AG08396 (cell line): ENCODE results near the gene CCDC57.
"Not testable (repeated sequence)": the region's sequence is repeated elsewhere in the genome, so short reads cannot be mapped to it uniquely, and the experiment has no call there.

ENCODE experiments used
- DNase-seq: peaks from one replicate; pipeline ENCODE4 v3.0.0; 2012; ENCODE audit warnings: low spot score, mixed read lengths

CCDC57 gene

DNA sequence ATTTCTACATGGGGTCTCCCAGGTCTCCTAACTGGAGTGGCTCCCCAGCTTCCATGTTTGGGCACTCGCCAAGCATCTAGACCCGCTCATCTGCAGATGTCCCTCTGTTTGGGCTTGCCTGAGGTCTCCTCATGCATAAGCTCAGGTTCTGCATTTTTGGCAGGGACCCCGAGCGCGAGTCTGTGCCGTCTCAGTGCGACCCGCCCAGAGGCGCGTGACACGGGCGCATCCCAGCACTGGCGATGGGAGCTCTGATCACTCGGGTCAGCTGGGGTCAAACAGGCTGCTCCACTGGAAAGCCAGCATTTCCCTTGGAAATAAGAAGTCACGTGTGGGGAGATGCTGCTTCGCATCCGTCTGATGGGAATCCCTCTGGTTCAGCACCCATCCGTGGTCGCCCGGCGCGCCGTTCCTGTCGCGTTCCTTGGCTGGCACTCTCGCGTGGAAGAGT is 57.7 kb downstream of the CCDC57 start:
- DNase-seq: no peak

DNA sequence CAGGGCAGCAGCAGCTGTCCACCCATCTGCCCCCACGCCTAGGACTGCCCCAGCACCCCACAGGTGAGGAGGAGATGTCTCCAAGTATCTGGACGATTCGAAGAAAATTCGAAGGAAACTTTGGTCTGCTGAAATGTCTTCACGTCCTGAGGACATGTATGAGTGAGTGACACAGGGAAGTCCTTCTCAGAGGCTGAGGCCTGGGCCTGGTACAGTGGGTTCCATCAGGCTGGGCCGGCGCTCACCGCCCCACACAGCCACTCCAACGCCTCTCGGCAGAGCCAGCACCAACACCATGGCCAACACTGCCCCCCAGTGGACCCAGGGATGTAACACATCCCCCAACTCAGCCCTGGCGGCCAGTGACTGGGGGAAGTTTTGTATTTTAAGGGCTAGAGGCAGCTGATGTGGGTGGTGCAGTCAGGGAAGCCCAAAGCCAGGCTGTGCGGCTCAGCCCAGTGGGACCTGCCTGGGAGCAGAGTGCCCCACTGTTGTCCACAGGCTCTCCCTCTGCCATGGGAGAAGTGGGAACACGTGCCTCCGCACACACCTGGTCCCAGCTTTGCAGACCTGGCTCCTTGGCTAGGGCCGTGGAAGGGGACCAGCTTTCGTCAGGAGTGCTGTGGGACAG is 58.8 kb downstream of the CCDC57 start:
- DNase-seq: peak; percentile 95

DNA sequence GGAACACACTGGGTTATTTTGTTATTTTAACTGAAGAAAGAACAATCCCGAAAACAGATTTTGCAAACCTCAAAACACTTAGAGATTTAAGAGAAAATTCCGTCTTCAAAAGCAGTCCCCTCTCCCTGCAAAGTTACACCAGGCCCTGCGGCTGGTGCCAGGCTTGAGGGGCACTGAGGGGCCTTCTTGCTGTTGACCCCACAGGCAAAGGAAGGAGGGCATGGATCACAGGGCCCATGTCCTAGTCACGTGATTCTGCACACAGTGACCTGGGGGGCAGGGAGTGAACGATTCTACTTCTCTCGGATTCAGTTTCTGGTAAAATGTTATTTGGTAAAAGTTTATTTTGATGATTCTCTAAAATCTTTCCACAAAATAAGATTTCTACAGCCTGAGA is 59.3 kb downstream of the CCDC57 start:
- no peak for DNase-seq

DNA sequence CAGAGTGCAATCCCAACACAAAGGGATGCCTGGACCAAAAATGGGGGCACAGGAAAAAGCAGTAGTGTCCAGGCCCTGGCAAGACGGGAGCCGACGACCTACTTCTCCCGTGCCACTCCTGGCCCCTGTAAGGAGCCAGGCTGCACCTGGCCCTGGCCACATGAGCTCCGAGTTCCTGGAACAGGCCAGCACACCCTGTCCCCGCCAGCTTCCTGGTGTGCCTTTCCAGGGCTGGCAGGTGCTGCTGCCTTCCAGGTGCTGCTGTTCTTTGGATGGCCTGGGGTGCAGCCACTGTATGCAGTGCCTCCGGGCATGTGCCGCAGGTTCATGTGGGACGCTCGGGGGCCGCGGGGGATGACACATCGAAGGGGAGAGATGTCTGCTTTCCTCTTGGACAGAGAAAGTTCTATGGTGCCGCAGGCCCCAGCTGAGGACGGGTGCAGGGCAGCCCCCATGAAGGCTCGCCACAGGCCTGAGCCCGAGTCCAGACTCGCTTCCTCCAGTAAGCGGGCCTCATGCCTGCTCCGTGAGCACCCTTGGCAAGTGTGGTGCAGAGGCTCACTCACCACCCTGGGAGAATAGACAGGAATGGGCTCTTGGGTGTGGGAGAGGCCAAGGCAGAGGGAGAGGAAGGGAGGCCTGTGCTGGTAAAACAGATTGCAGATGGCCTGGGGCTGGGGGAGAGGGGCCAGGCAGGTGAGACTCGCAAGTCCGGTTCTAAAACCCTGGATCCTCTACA is 59.9 kb downstream of the CCDC57 start:
- DNase-seq: no peak

DNA sequence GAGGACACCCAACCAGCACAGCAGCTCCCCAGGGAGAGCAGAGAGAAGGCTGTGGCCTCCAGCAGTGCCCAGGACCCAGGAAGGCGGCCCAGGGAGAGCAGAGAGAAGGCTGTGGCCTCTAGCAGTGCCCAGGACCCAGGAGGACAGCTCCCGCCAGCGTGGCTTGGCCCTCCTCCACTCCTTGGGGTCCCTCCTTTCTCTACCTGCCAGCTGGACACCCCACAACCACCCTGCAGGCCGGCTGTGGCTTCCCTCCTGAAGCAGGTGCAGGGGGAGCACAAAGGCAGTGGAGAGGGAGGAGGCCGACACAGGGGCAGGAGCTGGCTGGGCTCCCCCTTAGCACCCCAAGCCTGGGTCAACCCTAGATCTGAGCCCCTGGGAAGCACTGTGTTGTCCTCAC is 60.5 kb downstream of the CCDC57 start:
- no peak for DNase-seq

DNA sequence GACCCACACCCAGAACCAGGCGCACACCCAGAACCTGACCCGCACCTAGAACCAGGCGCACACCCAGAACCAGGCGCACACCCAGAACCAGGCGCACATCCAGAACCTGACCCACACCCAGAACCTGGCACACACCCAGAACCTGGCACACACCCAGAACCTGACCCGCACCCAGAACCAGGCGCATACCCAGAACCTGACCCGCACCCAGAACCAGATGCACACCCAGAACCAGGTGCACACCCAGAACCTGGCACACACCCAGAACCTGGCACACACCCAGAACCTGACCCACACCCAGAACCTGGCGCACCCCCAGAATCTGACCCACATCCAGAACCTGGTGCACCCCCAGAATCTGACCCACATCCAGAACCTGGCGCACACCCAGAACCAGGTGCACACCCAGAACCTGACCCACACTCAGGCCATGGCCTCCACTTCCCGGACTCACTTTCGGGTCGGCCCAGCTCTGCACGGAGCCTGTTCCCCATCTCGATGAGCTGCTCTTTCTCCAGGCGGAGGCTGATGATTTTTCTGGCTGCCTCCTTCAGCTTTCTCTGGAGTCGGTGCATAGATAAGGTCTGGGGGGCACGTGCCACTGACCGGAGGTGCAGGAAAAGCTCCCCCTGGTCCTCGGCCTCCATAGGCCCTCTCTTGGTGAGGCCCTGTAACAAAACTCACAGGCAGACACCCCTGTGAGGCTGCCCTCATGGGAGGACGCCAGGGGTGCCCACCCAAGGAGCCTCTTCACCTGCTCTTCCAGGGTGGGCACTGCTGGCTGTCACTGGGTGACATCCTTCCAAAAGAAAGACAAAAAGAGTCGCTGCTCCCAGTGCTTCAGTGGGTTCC is 61.3 kb downstream of the CCDC57 start:
- DNase-seq: no peak

DNA sequence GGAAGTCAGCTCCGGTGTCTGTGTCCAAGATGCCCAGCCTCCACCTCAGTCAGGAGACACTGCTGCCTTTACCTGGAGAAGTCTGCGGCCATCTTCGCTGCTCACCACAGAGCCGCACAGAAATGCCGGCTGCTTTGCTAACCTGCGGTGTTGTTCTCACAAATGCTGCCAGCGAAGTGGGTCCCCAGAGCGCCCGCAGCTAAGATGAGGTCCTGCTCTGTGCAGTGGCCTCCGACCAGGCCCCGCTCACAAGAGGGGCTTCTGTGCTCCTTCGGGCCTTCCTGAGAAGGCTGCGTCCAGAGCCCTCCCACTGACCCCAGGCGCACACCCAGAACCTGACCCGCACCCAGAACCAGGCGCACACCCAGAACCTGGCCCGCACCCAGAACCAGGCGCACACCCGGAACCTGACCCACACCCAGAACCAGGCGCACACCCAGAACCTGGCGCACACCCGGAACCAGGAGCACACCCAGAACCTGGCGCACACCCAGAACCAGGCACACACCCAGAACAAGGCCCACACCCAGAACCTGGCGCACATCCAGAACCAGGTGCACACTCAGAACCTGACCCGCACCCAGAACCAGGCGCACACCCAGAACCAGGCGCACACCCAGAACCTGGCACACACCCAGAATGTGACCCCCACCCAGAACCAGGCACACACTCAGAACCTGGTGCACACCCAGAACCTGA is 63.1 kb downstream of the CCDC57 start:
- DNase-seq: no peak

DNA sequence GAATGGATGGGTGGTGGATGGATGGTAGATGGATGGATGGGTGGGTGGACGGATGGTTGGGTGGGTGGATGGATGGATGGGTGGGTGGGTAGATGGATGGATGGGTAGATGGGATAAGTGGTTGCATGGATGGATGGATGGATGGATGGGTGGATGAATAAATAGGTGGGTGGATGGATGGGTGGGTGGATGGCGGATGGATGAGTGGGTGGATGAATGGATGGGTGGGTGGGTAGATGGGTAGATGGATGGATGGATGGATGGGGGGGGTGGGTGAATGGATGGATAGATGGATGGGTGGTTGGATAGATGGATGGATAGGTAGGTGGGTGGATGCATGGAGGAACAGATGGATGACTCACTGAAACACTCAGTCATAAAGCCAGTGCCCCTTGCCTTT is 63.6 kb downstream of the CCDC57 start:
- no peak for DNase-seq

DNA sequence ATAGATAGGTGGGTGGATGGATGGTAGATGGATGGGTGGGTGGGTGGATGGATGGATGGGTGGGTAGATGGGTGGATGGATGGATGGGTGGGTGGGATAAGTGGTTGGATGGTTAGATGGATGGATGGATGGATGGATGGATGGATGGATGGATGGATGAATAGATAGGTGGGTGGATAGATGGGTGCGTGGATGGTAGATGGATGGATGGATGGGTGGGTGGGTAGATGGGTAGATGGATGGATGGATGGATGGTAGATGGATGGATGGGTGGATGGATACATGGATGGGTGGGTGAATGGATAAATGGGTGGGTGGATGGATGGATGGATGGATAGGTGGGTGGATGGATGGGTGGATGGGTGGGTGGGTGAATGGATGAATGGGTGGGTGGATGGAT is 64.6 kb downstream of the CCDC57 start:
- DNase-seq: no peak

DNA sequence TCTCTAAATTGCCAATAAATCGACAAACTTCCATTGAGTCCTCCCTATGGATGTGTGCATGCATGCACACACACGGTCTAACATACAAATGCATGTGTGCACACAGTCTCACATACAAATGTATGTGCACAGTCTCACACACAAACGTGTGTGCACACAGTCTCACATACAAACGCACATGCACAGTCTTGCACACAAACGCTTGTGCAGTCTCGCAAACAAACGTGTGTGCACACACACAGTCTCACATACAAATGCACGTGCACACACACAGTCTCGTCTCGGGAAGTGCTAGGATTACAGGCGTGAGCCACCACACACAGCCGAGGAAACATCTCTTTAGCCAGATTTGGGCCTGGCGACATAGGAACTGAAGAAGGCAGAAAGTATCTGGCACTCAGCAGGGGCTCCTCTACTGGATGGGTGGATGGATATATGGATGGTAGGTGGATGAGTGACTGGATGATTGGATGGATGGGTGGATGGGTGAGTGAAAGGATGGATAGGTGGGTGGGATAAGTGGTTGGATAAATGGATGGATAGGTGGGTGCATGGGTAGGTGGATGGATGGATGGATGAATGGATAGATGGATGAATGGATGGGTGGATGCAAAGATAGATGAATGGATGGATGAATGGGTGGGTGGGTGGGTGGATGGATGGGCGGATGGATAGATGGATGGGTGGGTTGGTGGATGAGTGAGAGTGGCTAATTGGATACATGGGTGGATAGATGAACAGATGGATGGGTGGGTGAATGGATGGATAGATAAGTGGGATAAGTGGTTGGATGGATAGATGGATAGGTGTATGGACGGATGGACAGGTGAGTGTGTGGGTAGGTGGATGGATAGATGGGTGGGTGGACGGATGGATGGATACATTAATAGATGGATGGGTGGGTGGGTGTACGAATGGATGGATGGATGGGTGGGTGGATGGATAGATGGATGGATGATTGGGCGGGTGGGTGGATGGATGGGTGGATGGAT is 65.7 kb downstream of the CCDC57 start:
- DNase-seq: no peak

DNA sequence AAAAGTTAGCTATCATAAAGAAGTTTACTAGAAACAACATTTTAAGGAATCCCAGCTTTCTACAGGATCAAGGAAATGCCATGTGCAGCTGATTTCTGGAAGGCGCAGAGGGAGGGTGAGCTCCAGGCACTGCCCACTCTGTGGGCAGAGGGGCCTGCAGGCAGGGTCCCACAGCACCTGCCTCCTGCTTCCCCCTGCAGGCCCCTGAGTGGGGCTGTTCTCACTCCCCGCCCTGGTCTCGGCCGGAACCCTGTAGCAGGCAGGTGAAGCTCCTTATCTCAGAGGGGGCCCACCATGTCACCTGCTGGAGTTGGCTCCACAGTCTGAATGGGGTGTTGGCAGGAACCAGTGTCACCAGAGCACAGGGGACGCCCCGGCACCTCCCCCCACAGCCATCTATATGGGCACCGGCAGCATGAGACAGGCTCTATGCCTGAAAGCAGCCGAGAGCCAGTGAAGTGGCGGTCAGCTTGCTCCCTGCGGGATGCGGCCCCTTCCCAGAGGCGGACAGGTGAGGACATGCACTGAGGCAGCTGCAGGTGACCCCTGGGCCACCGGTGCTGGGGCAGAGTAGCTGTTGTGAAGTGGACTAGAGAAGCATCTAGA is 67.0 kb downstream of the CCDC57 start:
- no peak for DNase-seq

DNA sequence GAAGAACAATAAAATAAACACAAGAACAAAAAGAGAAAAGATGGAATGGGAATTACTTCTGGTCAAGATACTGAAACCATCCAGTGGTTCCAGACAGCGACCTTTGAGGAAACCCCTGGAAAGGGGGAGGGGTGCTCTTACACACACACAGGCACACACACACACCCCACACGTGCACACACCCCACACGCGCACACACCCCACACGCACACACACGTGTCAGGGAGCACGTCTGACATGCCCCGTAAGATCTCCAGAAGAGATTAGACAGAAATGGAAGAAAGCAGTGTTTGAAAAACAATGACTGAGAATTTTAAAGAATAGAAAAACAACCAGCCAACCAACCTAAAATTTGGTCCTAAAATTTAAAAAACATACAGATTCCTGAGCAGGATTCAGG is 69.3 kb downstream of the CCDC57 start:
- no peak for DNase-seq

DNA sequence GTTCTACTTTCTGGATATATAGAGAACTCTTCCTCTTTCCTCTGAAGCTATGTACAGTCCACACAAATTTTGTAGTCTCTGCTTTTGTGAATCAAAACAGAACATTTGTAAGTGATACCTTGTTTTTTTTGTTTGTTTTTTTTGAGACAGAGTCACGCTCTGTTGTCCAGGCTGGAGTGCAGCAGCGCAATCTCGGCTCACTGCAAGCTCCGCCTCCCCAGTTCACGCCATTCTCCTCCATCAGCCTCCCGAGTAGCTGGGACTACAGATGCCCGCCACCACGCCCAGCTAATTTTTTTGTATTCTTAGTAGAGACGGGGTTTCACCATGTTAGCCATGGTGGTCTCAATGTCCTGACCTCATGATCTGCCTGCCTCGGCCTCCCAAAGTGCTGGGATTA is 72.7 kb downstream of the CCDC57 start:
- DNase-seq: not testable (repeated sequence)

DNA sequence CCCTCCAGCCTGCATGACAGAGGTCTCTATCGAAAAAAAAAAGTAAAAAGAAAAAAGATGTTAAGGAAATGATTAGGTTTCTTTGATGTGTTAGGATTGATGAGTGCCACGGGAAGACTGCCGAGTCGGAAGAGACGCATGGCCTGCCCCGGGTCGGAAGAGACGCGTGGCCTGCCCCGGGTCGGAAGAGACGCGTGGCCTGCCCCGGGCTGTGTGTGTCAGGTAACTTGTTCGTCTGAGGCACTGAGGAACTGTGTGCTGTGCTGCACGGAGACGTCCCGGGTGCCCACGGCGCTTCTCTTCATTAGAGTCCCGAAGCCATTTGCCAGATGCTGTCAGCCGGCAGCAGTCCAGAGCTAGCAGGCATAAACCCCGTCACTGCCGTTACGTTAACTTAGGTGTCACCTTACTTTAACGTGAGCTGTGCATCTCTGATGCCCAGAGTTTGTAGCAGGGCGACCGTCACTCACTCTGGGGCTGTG is 74.1 kb downstream of the CCDC57 start:
- DNase-seq: no peak

DNA sequence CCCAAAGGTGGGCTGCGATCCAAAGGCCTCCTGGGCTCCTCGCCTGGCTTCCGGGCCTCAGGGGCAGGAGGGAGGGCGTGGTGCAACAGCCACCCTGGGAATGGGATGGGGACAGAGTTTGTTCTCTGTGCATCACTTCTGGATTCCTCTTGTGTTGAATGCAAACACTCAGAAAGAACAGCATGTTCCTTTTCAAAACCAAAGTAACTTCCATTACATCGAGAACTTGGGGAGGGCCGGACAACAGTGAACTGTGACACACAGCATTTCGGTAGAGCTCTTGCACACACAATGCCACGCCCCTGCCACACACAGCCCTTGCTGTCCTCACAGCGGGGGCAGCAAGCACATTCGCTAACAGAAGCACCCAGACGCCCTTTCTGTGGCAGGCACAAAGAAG is 78.5 kb downstream of the CCDC57 start:
- no peak for DNase-seq

DNA sequence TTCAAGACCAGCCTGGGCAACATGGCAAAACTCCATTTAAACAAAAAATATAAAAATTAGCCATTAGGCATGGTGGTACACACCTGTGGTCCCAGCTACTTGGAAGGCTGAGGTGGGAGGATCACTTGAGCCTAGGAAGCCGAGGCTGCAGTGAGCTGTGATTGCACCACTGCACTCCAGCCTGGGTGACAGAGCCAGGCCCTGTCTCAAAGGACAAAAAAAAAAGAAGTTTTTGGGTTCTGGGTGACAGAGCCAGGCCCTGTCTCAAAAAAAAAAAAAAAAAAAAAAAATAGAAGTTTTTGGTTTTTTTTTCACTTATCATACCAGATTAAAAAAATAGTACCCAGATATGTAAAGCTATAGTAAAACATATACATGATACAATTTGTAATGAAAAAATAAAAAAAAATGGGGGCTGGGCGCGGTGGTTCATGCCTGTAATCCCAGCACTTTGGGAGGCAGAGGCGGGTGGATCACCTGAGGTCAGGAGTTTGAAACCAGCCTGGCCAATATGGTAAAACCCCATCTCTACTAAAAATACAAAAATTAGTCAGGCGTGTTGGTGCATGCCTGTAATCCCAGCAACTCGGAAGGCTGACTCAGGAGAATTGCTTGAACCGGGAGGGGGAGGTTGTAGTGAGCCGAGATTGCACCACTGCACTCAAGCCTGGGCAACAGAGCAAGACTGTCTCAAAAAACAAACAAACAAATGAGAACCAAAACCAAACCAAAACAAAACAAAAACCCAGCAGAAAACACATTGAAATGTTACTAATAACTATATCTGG is 79.3 kb downstream of the CCDC57 start:
- DNase-seq: not testable (repeated sequence)

DNA sequence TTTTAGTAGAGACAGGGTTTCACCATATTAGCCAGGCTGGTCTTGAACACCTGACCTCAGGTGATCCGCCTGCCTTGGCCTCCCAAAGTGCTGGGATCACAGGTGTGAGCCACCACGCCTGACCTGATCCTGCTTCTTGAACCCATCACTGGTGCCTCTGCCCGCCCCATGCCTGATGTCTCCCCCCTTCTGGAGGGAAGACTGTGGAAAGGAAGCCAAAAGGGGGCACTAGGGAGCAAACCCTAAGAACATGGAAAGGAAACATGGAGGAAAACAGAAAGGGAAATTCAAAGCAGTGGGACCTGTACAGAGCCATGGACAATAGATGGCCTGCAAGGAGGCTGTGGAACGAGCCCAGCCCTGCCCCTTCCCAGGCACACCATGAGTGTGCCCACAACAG is 83.5 kb downstream of the CCDC57 start:
- DNase-seq: no peak

DNA sequence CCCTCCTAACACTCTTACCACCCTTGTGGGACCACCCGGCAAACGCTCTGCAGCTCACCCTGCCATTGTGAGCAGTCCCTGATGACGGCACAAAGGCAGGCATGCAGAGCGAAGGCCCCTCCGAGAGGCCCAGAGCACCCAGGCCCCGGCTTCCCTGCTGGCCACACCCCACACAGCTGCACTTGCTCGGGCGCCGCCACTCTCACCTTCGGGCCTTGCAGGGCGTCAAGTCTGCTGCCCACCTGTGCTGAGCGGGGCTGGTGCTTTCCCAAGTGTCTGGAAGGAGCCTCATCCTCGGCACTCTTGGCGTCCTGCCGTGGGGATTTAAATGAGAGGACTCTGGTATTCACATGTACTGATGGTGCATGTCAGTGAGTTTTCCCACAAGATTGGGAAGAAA is 84.4 kb downstream of the CCDC57 start:
- DNase-seq: no peak

DNA sequence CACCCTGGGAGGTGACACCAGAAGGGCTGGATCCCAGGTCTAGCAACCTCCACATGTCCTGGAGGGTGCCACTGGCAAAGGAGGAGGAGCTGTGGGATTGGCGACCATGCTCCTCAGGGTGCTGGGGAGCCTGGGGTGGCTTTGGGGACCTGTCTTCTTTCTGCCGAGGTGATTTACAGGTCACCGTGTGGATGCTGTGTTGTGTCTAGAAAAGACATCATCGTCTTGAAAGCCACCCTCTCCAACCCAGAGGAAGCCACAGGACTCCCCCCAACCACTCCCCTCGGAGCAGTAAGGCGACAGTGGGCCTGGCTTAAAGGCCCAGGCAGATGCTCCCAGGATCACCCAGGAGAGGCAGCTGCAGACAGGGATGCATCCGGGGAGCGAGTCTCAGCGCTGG is 84.9 kb downstream of the CCDC57 start:
- DNase-seq: no peak

DNA sequence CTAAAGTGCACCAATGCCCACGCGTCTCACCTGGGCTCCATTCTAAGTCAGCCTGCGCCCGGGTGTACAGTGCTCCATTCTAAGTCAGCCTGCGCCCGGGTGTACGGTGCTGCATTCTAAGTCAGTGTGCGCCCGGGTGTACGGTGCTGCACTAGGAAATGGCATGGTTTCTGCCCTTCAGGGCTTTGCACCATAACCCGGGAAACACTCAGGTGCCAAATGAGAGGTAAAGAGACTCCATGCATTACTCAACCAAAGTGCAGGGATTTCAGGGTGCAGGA is 85.4 kb downstream of the CCDC57 start:
- DNase-seq: no peak
